ENCODE measurements around the gene CDK5RAP2. TPM values are rescaled to one million over a fixed set of nuclear protein-coding genes. Genes with fewer than 3 reads are reported as not detected.
A peak's percentile ranks its signal among the peaks of the same experiment; 100 is the strongest.

Gene CDK5RAP2
- total RNA-seq, 1 donor from 2014 or later, result 80.0 TPM

GRCh38 chr9:120452631-120453030, 127.3 kb downstream of the CDK5RAP2 start:
- H3K27ac Mint-ChIP-seq, result no peak overlapping the region
- ChIA-PET CTCF (no interaction called here), POLR2A (no interaction called here)
- no peaks in the 10 kb centered on the region for H3K4me1 Mint-ChIP-seq
- intact Hi-C loops (cut with micrococcal nuclease), result no loop called here
- TF ChIP-seq, protein P1, sequence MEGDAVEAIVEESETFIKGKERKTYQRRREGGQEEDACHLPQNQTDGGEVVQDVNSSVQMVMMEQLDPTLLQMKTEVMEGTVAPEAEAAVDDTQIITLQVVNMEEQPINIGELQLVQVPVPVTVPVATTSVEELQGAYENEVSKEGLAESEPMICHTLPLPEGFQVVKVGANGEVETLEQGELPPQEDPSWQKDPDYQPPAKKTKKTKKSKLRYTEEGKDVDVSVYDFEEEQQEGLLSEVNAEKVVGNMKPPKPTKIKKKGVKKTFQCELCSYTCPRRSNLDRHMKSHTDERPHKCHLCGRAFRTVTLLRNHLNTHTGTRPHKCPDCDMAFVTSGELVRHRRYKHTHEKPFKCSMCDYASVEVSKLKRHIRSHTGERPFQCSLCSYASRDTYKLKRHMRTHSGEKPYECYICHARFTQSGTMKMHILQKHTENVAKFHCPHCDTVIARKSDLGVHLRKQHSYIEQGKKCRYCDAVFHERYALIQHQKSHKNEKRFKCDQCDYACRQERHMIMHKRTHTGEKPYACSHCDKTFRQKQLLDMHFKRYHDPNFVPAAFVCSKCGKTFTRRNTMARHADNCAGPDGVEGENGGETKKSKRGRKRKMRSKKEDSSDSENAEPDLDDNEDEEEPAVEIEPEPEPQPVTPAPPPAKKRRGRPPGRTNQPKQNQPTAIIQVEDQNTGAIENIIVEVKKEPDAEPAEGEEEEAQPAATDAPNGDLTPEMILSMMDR (IDR thresholded peaks at IDR 0.05), result no peak
- ATAC-seq (ENCODE audit: low read depth) (no peak), DNase-seq (no peak)
- H3K4me3 Mint-ChIP-seq, result no peak overlapping the region
- H3K36me3 Mint-ChIP-seq (ENCODE audit: low read depth), result peaks cover 93% of the 10 kb centered on the region
- no peaks in the 10 kb centered on the region for H3K9me3 Mint-ChIP-seq
- H3K27me3 Mint-ChIP-seq, result no peaks in the 10 kb centered on the region

GRCh38 chr9:120450916-120451315, 129.1 kb downstream of the CDK5RAP2 start:
- Mint-ChIP-seq H3K4me1 (no peaks in the 10 kb centered on the region), H3K36me3 (ENCODE audit: low read depth) (peaks cover 87% of the 10 kb centered on the region), H3K27me3 (no peaks in the 10 kb centered on the region), H3K9me3 (peaks cover 3% of the 10 kb centered on the region), H3K27ac (no peak overlapping the region), H3K4me3 (no peak overlapping the region)
- DNase-seq (no peak), ATAC-seq (ENCODE audit: low read depth) (no peak)
- intact Hi-C loops (cut with micrococcal nuclease), result no loop called here
- TF ChIP-seq, protein P1 (IDR thresholded peaks at IDR 0.05), result no peak
- POLR2A ChIA-PET, result no interaction called here
- CTCF ChIA-PET, result no interaction called here

- intact Hi-C loops (cut with micrococcal nuclease), result no loop called here
- TF ChIP-seq, protein P1 (IDR thresholded peaks at IDR 0.05), result no peak
- peaks cover 74% of the 10 kb centered on the region for H3K36me3 Mint-ChIP-seq (ENCODE audit: low read depth)
- POLR2A ChIA-PET, result no interaction called here
- H3K9me3 Mint-ChIP-seq, result peaks cover 3% of the 10 kb centered on the region
- H3K27ac Mint-ChIP-seq, result no peak overlapping the region
- H3K27me3 Mint-ChIP-seq, result no peaks in the 10 kb centered on the region
- no peak overlapping the region for H3K4me3 Mint-ChIP-seq
- DNase-seq (no peak), ATAC-seq (ENCODE audit: low read depth) (no peak)
- H3K4me1 Mint-ChIP-seq, result no peaks in the 10 kb centered on the region
- CTCF ChIA-PET, result no interaction called here
These were observed 130.4 kb downstream of the CDK5RAP2 start for GRCh38 chr9:120449566-120449965.

DNA sequence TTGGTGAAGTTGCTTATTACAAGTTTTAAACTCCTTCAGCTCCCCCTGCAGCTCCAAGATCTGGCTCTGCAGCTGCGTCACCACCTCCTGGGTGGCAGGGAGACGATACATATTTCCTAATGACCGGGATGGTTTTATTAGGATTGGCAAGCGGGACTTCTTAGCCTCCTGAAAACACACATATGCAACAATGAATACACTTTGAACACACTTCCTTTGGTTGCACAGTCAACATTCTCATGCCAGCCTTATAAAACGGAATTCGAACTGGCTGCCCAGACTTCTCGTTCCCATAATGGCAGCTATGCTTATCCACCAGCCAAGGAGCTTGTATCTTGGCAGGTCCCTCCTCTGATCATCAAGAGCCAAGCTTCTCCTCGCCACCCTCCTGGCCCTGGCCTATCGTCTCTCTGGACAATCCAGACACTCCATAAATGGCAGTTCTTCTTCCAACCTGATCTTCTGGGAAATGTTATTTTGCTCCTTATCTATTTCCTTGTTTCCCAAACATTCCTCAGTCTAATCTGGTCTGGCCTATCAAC, 131.9 kb downstream of the CDK5RAP2 start:
- H3K27ac Mint-ChIP-seq, result no peak overlapping the region
- intact Hi-C loops (cut with micrococcal nuclease), result no loop called here
- CTCF ChIA-PET, result no interaction called here
- peaks cover 67% of the 10 kb centered on the region for H3K36me3 Mint-ChIP-seq (ENCODE audit: low read depth)
- no peaks in the 10 kb centered on the region for H3K27me3 Mint-ChIP-seq
- POLR2A ChIA-PET, result no interaction called here
- H3K9me3 Mint-ChIP-seq, result peaks cover 3% of the 10 kb centered on the region
- peaks cover 1% of the 10 kb centered on the region for H3K4me1 Mint-ChIP-seq
- no peak overlapping the region for H3K4me3 Mint-ChIP-seq
- DNase-seq (no peak), ATAC-seq (ENCODE audit: low read depth) (no peak)
- TF ChIP-seq, protein P1 (IDR thresholded peaks at IDR 0.05), result no peak

DNA sequence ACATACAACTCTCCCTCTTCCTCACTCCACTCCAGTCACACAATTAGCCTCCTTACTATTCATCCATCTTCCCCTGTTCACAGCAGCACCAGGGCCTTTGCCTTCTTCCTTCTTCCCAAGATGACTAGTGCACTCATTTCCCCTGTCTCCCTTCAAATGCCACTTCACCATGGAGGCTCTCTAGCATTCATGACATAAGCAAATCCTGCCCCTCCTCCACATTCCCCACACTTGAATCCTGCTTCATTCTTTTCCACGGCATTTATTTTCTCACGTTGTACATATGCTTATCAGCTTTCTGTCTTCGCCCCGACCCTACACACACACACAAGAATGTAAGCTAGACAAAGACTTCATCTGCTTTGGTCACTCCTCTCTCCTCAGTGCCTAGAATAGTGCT, 133.3 kb downstream of the CDK5RAP2 start:
- ChIA-PET POLR2A (no interaction called here), CTCF (no interaction called here)
- peaks cover 3% of the 10 kb centered on the region for H3K9me3 Mint-ChIP-seq
- H3K36me3 Mint-ChIP-seq (ENCODE audit: low read depth), result peaks cover 69% of the 10 kb centered on the region
- TF ChIP-seq, protein P1 (IDR thresholded peaks at IDR 0.05), result no peak
- intact Hi-C loops (cut with micrococcal nuclease), result no loop called here
- peak overlapping the region; percentile 3 for H3K27ac Mint-ChIP-seq
- H3K27me3 Mint-ChIP-seq, result no peaks in the 10 kb centered on the region
- H3K4me3 Mint-ChIP-seq, result no peak overlapping the region
- ATAC-seq (ENCODE audit: low read depth) (no peak), DNase-seq (no peak)
- peaks cover 10% of the 10 kb centered on the region for H3K4me1 Mint-ChIP-seq
